Measurements from ENCODE around the gene PPIA. TPM values are rescaled to one million over a fixed set of nuclear protein-coding genes. Genes with fewer than 3 reads are reported as not detected.
"Not testable (repeated sequence)": the region's sequence is repeated elsewhere in the genome, so short reads cannot be mapped to it uniquely, and the experiment has no call there.

Gene PPIA
- total RNA-seq, 1 experiment from 2014 or later: 5,336 TPM

DNA sequence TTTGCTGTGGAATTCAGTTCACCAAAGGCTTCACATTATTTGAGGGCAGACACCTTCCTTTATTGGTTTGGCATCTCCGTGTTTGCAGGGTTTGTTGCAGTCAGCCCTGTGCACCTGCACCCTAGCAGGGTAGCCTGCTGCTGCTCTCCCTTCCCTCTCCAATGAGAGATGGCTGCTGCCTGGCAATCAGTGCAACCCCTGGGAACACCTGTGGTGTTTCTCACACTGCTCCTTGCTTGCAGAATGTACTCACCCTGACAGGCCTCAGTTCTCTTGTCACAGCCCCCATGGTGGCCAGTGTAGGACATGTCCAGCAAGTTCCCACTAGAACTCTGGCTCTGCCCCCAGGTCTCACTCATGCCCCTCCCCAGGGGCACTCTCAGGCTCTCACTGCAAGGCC, 12.1 kb upstream of the PPIA start:
- no peak for DNase-seq (ENCODE audit: low read depth)

DNA sequence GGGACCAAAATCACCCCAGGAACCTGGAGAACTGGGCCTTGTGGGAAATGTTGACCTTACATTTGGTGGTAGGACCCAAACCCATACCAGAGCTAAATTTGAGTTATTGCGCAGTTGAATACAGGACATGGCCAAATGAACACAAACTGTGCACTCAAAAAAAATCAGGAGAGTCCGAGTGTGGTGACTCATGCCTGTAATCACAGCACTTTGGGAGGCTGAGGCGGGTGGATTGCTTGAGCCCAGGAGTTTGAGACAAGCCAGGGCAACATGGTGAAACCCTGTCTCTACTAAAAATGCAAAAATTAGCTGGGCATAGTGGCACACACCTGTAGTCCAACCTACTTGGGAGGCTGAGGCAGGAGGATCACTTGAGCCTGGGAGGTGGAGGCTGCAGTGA, 11.3 kb upstream of the PPIA start:
- DNase-seq (ENCODE audit: low read depth): not testable (repeated sequence)

GRCh38 chr7:44787041-44787440, 9.4 kb upstream of the PPIA start:
- DNase-seq (ENCODE audit: low read depth): no peak

- DNase-seq (ENCODE audit: low read depth): no peak
Measured at GRCh38 chr7:44787762-44788161, 8.7 kb upstream of the PPIA start.

DNA sequence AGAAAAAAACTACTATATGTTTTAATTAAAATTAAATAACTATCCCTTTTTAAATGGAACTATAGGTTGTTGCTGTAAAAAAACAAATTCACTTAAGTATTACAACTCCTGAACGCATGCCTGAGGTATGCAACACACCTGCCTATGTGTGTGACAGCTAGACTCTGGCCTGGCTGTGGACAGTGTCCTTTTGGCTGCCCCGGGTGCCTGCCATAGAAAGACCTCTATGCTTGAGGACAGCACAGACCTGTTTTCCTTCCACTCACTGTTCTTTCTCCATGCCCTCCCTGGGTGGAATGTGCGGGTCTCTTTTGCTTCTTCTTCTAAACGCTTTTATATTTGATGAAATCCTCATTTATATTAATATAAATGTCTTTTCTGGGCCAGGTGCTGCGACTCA, 6.5 kb upstream of the PPIA start:
- DNase-seq (ENCODE audit: low read depth): no peak

GRCh38 chr7:44791278-44792219, 4.9 kb upstream of the PPIA start:
- no peak for DNase-seq (ENCODE audit: low read depth)

- DNase-seq (ENCODE audit: low read depth): no peak
Measured at GRCh38 chr7:44793919-44794318, 2.6 kb upstream of the PPIA start.

- no peak for DNase-seq (ENCODE audit: low read depth)
Measured at GRCh38 chr7:44794331-44794730, 2.1 kb upstream of the PPIA start.

GRCh38 chr7:44796034-44796503, 412 bp upstream of the PPIA start:
- DNase-seq (ENCODE audit: low read depth): no peak

- DNase-seq (ENCODE audit: low read depth): peak; percentile 88
Measured at GRCh38 chr7:44797329-44798258, 1.1 kb downstream of the PPIA start.

- DNase-seq (ENCODE audit: low read depth): no peak
Measured at GRCh38 chr7:44798649-44799305, 2.3 kb downstream of the PPIA start.

GRCh38 chr7:44799939-44800338, 3.5 kb downstream of the PPIA start:
- no peak for DNase-seq (ENCODE audit: low read depth)

GRCh38 chr7:44801890-44802289, 5.4 kb downstream of the PPIA start:
- peak; percentile 71 for DNase-seq (ENCODE audit: low read depth)

DNA sequence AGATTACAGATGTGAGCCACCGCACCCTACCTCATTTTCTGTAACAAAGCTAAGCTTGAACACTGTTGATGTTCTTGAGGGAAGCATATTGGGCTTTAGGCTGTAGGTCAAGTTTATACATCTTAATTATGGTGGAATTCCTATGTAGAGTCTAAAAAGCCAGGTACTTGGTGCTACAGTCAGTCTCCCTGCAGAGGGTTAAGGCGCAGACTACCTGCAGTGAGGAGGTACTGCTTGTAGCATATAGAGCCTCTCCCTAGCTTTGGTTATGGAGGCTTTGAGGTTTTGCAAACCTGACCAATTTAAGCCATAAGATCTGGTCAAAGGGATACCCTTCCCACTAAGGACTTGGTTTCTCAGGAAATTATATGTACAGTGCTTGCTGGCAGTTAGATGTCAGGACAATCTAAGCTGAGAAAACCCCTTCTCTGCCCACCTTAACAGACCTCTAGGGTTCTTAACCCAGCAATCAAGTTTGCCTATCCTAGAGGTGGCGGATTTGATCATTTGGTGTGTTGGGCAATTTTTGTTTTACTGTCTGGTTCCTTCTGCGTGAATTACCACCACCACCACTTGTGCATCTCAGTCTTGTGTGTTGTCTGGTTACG, 6.0 kb downstream of the PPIA start:
- no peak for DNase-seq (ENCODE audit: low read depth)

- not testable (repeated sequence) for DNase-seq (ENCODE audit: low read depth)
Measured at GRCh38 chr7:44803828-44804519, 7.5 kb downstream of the PPIA start.

GRCh38 chr7:44805950-44806349, 9.5 kb downstream of the PPIA start:
- no peak for DNase-seq (ENCODE audit: low read depth)

GRCh38 chr7:44808914-44809393, 12.5 kb downstream of the PPIA start:
- no peak for DNase-seq (ENCODE audit: low read depth)

GRCh38 chr7:44811093-44811492, 14.6 kb downstream of the PPIA start:
- no peak for DNase-seq (ENCODE audit: low read depth)

DNA sequence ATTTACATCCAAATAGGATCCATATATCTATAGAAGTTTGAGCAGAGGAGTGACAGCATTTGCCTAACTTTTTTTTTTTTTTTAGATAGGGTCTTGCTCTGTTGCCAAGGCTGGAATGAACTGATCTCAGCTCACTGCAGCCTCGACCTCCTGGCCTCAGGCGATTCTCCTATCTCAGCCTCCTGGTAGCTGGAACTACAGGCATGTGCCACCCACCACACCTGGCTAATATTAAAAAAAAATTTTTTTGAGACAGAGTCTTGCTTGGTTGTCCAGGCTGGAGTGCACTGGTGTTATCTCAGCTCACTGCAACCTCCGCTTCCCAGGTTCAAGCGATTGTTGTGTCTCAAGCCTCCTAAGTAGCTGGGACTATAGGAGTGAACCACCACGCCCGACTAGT, 15.1 kb downstream of the PPIA start:
- no peak for DNase-seq (ENCODE audit: low read depth)

DNA sequence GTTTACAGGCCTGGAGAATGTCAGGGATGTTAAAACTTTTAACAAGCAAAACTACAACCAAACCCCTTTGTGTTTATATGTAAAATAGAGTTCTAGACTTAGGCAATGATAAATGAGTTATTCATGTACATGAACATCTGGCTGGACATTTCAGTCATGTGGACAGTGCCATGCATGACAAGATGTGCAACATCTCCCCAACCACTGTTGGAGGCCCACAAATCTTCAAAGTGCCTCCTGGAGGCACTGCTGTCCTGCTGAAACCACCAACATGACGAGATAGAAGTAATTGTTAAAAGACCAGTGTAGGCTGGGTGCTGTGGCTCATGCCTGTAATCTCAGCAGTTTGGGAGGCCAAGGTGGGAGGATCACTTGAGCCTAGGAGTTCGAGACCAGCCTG, 18.4 kb downstream of the PPIA start:
- DNase-seq (ENCODE audit: low read depth): no peak
